Measurements from ENCODE around the gene FA2H.
A peak's percentile ranks its signal among the peaks of the same experiment; 100 is the strongest.

Gene FA2H

DNA sequence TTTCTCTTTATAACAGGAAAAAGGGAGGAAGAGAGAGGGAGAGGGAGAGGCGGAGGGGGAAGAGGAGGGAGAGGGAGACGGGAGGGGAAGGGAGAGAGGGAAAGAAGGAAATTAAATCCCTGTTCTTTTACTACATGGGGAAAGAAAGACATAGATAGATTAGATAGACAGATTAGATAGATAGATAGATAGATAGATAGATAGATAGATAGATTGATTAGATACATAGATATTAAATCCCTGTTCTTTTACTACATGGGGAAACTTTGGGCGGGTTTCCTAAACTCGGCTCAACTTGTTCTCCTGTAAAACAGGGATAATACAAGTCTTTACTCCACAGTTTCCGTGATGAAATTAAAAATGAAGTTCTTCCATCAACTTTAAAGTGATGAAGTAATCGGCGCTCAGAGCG is 108.6 kb downstream of the FA2H start:
- H3K79me2 ChIP-seq (ENCODE audit: insufficient read depth, low read length), result peaks cover 66% of the 10 kb centered on the region
- H2AFZ ChIP-seq (ENCODE audit: low read depth, low read length), result no peak overlapping the region
- no peak for ATAC-seq (ENCODE audit: insufficient read depth, low read depth)
- H3K4me1 ChIP-seq (ENCODE audit: insufficient read depth, low read length), result peaks cover 61% of the 10 kb centered on the region
- no peaks in the 10 kb centered on the region for H3K9me3 ChIP-seq (ENCODE audit: insufficient read depth, low read length, severe bottlenecking)
- no peaks in the 10 kb centered on the region for H3K27me3 ChIP-seq (ENCODE audit: insufficient read depth, low read length, poor library complexity)
- H3K27ac ChIP-seq (ENCODE audit: low read length), result peak overlapping the region; percentile 98
- no peak for DNase-seq
- H3K4me3 ChIP-seq (ENCODE audit: low read depth in 1 of 2, low read length in 2 of 2), result peak overlapping the region; percentile 80 to 81
- peak overlapping the region; percentile 98 for H3K9ac ChIP-seq (ENCODE audit: low read depth, low read length)
- H3K4me2 ChIP-seq (ENCODE audit: insufficient read depth, low read length), result peak overlapping the region; percentile 64
- H3K36me3 ChIP-seq (ENCODE audit: insufficient read depth, low read length), result peaks cover 54% of the 10 kb centered on the region
- TF ChIP-seq, protein P1, sequence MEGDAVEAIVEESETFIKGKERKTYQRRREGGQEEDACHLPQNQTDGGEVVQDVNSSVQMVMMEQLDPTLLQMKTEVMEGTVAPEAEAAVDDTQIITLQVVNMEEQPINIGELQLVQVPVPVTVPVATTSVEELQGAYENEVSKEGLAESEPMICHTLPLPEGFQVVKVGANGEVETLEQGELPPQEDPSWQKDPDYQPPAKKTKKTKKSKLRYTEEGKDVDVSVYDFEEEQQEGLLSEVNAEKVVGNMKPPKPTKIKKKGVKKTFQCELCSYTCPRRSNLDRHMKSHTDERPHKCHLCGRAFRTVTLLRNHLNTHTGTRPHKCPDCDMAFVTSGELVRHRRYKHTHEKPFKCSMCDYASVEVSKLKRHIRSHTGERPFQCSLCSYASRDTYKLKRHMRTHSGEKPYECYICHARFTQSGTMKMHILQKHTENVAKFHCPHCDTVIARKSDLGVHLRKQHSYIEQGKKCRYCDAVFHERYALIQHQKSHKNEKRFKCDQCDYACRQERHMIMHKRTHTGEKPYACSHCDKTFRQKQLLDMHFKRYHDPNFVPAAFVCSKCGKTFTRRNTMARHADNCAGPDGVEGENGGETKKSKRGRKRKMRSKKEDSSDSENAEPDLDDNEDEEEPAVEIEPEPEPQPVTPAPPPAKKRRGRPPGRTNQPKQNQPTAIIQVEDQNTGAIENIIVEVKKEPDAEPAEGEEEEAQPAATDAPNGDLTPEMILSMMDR (IDR thresholded peaks at IDR 0.05; ENCODE audit: borderline replicate concordance, extremely low read depth, low read length, poor library complexity, severe bottlenecking), result no peak
- no peak for TF ChIP-seq EZH2 (IDR thresholded peaks at IDR 0.05; ENCODE audit: borderline replicate concordance, low read depth, low read length, severe bottlenecking)
- peaks cover 41% of the 10 kb centered on the region for H4K20me1 ChIP-seq (ENCODE audit: insufficient read depth, low read length)
